GM18498 (cell line): ENCODE results near the gene CA11.
A peak's percentile ranks its signal among the peaks of the same experiment; 100 is the strongest.
"Not testable (repeated sequence)": the region's sequence is repeated elsewhere in the genome, so short reads cannot be mapped to it uniquely, and the experiment has no call there.

Source experiments
- ATAC-seq: cut with Tn5 transposase; IDR thresholded peaks from one replicate; pipeline ENCODE4 v1.9.1; 2021; ENCODE audit warnings: mild to moderate bottlenecking, moderate library complexity; ENCODE audit not compliant: unreplicated experiment

The CA11 gene

GRCh38 chr19:48646001-48646721, at the start of gene CA11:
TSS of gene CA11 (minus strand) at chr19:48646187. CDS start at chr19:48645632, 555 bp downstream.
- ATAC-seq: peak; percentile 76

GRCh38 chr19:48693629-48694028, 47.6 kb upstream of the CA11 start:
- not testable (repeated sequence) for ATAC-seq

GRCh38 chr19:48689449-48689848, 43.5 kb upstream of the CA11 start:
- ATAC-seq: no peak

- no peak for ATAC-seq
These were observed 41.8 kb upstream of the CA11 start for GRCh38 chr19:48687776-48688175.

GRCh38 chr19:48686637-48687036, 40.6 kb upstream of the CA11 start:
- ATAC-seq: not testable (repeated sequence)

GRCh38 chr19:48686088-48686487, 40.1 kb upstream of the CA11 start:
- no peak for ATAC-seq

GRCh38 chr19:48685583-48685982, 39.6 kb upstream of the CA11 start:
- no peak for ATAC-seq

- ATAC-seq: no peak
These were observed 37.4 kb upstream of the CA11 start for GRCh38 chr19:48683349-48683748.

- no peak for ATAC-seq
These were observed 35.1 kb upstream of the CA11 start for GRCh38 chr19:48681127-48681470.

GRCh38 chr19:48680436-48681126, 34.6 kb upstream of the CA11 start:
- ATAC-seq: no peak

GRCh38 chr19:48680006-48680405, 34.0 kb upstream of the CA11 start:
- ATAC-seq: not testable (repeated sequence)

- no peak for ATAC-seq
These were observed 32.2 kb upstream of the CA11 start for GRCh38 chr19:48678201-48678600.

- no peak for ATAC-seq
These were observed 30.9 kb upstream of the CA11 start for GRCh38 chr19:48676887-48677286.

GRCh38 chr19:48676487-48676886, 30.5 kb upstream of the CA11 start:
- no peak for ATAC-seq

GRCh38 chr19:48674921-48675824, 29.2 kb upstream of the CA11 start:
- no peak for ATAC-seq

GRCh38 chr19:48674216-48674809, 28.3 kb upstream of the CA11 start:
- ATAC-seq: no peak

GRCh38 chr19:48673436-48674100, 27.6 kb upstream of the CA11 start:
- ATAC-seq: no peak

- no peak for ATAC-seq
These were observed 27.0 kb upstream of the CA11 start, which contains the start of gene NTN5 for GRCh38 chr19:48672994-48673393. TSS of gene NTN5 (minus strand) at chr19:48673017. CDS start at chr19:48670986, 2,031 bp downstream.

GRCh38 chr19:48671446-48671995, 25.5 kb upstream of the CA11 start:
- ATAC-seq: no peak
